GM12865 (cell line): ENCODE data around the gene KIFC3.

Experiments used
- DNase-seq: peaks from one replicate; pipeline ENCODE4 v3.0.0; 2010; ENCODE audit warnings: low read depth
- H3K4me3 ChIP-seq: 2 replicates; pipeline ENCODE4 v1.5.1; 2011; ENCODE audit warnings: mild to moderate bottlenecking, low read depth, low read length, control low read depth
- CTCF ChIP-seq: IDR thresholded peaks from 2 replicates; pipeline ENCODE4 v1.5.1; 2011; ENCODE audit warnings: low read length, control low read depth, low read depth, inconsistent platforms; ENCODE audit not compliant: insufficient read depth; ENCODE audit errors: missing control alignments

Gene KIFC3

GRCh38 chr16:57830890-57831484 is 28.7 kb upstream of the KIFC3 start:
- TF ChIP-seq CTCF, result no peak
- no peak overlapping the region for H3K4me3 ChIP-seq
- DNase-seq, result no peak

GRCh38 chr16:57829969-57830360 is 27.7 kb upstream of the KIFC3 start:
- no peak for TF ChIP-seq CTCF
- H3K4me3 ChIP-seq, result no peak overlapping the region
- no peak for DNase-seq

GRCh38 chr16:57828272-57829161 is 26.2 kb upstream of the KIFC3 start:
- peak; percentile 30 for TF ChIP-seq CTCF
- H3K4me3 ChIP-seq, result no peak overlapping the region
- DNase-seq, result no peak

GRCh38 chr16:57826706-57827625 is 24.7 kb upstream of the KIFC3 start:
- no peak overlapping the region for H3K4me3 ChIP-seq
- DNase-seq, result no peak
- TF ChIP-seq CTCF, result no peak

GRCh38 chr16:57826052-57826451 is 23.8 kb upstream of the KIFC3 start:
- no peak overlapping the region for H3K4me3 ChIP-seq
- TF ChIP-seq CTCF, result no peak
- no peak for DNase-seq

GRCh38 chr16:57825298-57826044 is 23.2 kb upstream of the KIFC3 start:
- no peak for DNase-seq
- no peak for TF ChIP-seq CTCF
- no peak overlapping the region for H3K4me3 ChIP-seq
